Measurements from ENCODE around the gene TCP1.

GRCh38 chr6:159756508-159756907, 32.9 kb downstream of the TCP1 start:
- TF ChIP-seq POLR2A (IDR thresholded peaks at IDR 0.05) (no peak), POLR2AphosphoS5 (IDR thresholded peaks at IDR 0.05) (no peak)

Data from breast epithelium (tissue), 3 donors.